ENCODE measurements around the gene KCNH6. TPM values are rescaled to one million over a fixed set of nuclear protein-coding genes. Genes with fewer than 3 reads are reported as not detected.

The KCNH6 gene
- total RNA-seq, 1 donor from 2014 or later, result not detected

DNA sequence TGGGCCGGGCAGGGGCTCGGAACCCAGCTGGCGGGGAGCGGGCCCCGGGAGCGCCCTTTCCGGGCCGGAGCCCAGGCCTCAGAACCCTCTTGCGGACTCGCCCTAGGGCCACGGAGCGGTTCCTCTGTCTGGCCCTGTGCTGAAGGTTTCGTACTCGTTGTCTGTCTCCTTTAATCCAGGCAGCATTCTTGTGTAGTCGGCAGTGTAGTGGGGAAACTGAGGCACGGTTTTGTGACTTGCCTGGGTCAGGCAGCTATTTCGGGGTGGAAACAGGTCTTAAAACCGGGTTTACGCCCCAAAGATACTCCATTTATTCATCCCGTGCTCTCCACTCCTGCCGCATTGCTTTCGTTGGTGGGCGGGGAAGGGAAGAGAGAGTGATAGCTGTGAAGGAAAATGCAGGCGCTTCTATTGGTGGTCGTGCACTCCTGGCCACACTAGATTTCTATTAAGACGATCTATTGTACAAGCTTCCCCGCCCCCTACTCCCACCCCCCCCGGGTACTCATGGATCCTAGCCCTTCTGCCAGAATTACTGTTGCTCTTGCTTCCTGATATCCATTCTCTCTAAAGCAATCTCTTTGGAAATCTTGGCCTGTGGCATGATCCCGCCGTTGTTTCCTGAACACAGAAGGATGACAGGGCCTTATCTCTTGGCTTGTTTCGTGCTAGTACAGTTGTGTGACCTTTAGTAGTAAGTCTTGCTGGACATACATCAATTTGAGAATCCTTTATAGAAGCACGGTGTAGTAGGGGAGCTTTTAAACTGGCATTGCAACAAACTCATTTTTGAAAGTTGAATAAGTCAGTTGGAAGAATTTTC, 27.9 kb downstream of the KCNH6 start:
- Histone ChIP-seq H3K27me3 (no peaks in the 10 kb centered on the region), H3K36me3 (no peaks in the 10 kb centered on the region), H3K4me3 (peak overlapping the region; percentile 53 to 83), H3K9me3 (no peaks in the 10 kb centered on the region), H3K27ac (peak overlapping the region; percentile 73 to 90), H3K4me1 (peaks cover 0 to 17% of the 10 kb centered on the region in 2 donors)
- TF ChIP-seq, protein P1, sequence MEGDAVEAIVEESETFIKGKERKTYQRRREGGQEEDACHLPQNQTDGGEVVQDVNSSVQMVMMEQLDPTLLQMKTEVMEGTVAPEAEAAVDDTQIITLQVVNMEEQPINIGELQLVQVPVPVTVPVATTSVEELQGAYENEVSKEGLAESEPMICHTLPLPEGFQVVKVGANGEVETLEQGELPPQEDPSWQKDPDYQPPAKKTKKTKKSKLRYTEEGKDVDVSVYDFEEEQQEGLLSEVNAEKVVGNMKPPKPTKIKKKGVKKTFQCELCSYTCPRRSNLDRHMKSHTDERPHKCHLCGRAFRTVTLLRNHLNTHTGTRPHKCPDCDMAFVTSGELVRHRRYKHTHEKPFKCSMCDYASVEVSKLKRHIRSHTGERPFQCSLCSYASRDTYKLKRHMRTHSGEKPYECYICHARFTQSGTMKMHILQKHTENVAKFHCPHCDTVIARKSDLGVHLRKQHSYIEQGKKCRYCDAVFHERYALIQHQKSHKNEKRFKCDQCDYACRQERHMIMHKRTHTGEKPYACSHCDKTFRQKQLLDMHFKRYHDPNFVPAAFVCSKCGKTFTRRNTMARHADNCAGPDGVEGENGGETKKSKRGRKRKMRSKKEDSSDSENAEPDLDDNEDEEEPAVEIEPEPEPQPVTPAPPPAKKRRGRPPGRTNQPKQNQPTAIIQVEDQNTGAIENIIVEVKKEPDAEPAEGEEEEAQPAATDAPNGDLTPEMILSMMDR (IDR thresholded peaks at IDR 0.05), result no peak
- DNase-seq (ENCODE audit: low spot score in 2 of 2), result no peak
- intact Hi-C loops (cut with DNase I), result loop anchor here (1.0 to 5.0 kb wide), 4 partner anchors 71 to 276 kb away; partner anchors contain the start of genes CYB561, FTSJ3, MAP3K3 and PSMC5

DNA sequence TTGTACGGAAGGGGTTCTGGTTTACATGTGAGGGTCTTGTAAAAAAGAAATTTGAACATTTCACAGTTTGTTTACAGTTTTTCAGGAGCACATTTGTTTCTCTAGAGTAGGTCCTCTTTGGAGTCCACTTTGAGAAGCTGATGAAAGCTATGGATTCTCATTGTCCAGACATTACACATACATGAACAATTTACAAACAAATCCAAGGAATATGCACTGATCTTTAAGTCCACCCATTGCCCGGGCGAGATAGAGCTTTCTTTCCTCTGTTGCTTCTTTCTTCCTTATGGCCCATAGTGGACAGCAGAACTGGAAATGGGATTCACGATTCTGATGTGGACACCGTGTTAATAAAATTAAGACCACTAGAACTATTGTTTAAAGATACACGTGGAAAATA, 29.1 kb downstream of the KCNH6 start:
- peaks cover 0 to 17% of the 10 kb centered on the region in 2 donors for H3K4me1 ChIP-seq
- H3K4me3 ChIP-seq, result peak overlapping the region; percentile 21 to 83
- intact Hi-C loops (cut with DNase I), result loop anchor here (5.0 kb wide), 1 partner anchor 275 kb away; the partner anchor contains the start of genes FTSJ3 and PSMC5
- DNase-seq (ENCODE audit: low spot score in 2 of 2), result no peak
- TF ChIP-seq, protein P1 (IDR thresholded peaks at IDR 0.05), result no peak
- no peaks in the 10 kb centered on the region for H3K27me3 ChIP-seq
- peaks cover 0 to 3% of the 10 kb centered on the region in 2 donors for H3K36me3 ChIP-seq
- H3K27ac ChIP-seq, result no peak overlapping the region
- H3K9me3 ChIP-seq, result no peaks in the 10 kb centered on the region

DNA sequence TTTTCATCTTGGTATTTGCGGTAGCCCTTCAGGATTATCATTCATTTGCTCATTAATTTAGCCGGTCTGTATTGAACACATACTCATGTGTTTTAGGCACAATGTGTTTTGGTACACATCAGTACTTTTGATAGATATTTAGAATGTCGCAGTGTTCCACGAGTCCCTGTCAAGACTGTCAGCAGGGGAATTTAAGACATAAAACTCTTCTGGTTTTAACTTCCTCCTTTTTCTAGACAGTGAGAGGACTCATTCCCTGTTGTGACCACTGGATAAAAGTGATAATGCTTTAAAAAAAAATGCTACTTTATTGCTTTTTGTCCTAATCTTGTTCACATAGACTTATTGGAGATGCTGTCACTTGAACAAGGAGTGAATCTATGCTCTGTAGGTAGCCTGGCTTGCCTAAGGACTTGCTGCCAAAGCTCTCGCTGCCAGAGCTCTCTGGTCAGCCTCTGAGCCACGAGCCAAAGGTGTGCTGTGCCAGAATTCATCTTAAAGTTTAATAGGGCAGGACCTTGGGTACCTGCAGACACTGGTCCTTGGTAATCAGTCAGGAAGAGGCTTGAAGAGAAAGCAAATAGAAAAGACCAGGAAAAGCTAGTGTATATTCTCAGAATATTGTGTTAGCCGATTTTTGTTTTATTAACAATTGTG, 32.5 kb downstream of the KCNH6 start:
- Histone ChIP-seq H3K36me3 (peaks cover 0 to 4% of the 10 kb centered on the region in 2 donors), H3K4me1 (peaks cover 0 to 15% of the 10 kb centered on the region in 2 donors), H3K9me3 (no peaks in the 10 kb centered on the region), H3K27me3 (no peaks in the 10 kb centered on the region), H3K27ac (no peak overlapping the region), H3K4me3 (no peak overlapping the region)
- intact Hi-C loops (cut with DNase I), result no loop called here
- DNase-seq (ENCODE audit: low spot score in 2 of 2), result no peak
- TF ChIP-seq, protein P1 (IDR thresholded peaks at IDR 0.05), result no peak

DNA sequence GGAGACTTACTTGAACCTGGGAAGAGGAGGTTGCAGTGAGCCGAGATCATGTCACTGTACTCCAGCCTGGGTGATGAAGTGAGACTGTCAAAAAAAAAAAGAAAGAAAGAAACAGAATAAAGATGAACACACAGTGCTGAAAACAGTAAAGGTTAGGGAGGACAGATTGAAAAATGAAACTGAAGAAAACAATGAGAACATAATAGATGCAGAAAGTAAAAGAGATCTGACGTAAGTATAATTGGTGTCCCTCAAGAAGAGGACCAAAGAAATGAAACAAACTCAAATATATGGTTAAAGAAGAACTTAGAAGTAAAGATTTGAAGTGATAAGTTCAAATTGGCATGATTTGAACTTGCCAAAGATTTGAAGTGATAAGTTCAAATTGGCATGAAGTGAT, 34.3 kb downstream of the KCNH6 start:
- DNase-seq (ENCODE audit: low spot score in 2 of 2), result no peak
- no peak overlapping the region for H3K27ac ChIP-seq
- intact Hi-C loops (cut with DNase I), result no loop called here
- TF ChIP-seq, protein P1 (IDR thresholded peaks at IDR 0.05), result no peak
- peaks cover 0 to 9% of the 10 kb centered on the region in 2 donors for H3K4me1 ChIP-seq
- H3K9me3 ChIP-seq, result no peaks in the 10 kb centered on the region
- H3K27me3 ChIP-seq, result no peaks in the 10 kb centered on the region
- no peak overlapping the region for H3K4me3 ChIP-seq
- peaks cover 0 to 4% of the 10 kb centered on the region in 2 donors for H3K36me3 ChIP-seq

DNA sequence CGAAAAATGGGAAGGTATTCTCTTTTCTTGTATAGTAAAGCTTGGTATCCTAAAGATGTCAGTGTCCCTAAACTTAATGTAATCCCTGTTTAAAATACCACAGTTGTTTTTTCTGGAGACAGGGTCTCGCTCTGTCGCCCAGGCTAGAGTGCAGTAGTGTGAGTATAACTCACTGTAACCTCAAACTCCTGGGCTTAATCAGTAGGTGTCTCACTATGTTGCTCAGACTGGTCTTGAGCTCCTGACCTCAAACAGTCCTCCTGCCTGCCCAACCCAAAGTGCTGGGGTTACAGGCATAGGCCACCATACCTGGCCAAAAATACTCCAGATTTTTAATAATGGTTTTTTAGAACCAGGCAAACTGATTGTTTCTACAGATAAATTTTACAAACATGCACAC, 35.3 kb downstream of the KCNH6 start:
- no peak for DNase-seq (ENCODE audit: low spot score in 2 of 2)
- Histone ChIP-seq H3K27me3 (no peaks in the 10 kb centered on the region), H3K9me3 (no peaks in the 10 kb centered on the region), H3K27ac (no peak overlapping the region), H3K4me3 (no peak overlapping the region), H3K4me1 (peaks cover 0 to 8% of the 10 kb centered on the region in 2 donors), H3K36me3 (peaks cover 0 to 4% of the 10 kb centered on the region in 2 donors)
- intact Hi-C loops (cut with DNase I), result no loop called here
- TF ChIP-seq, protein P1 (IDR thresholded peaks at IDR 0.05), result no peak
